ENCODE results near the gene EHMT2. TPM values are rescaled to one million over a fixed set of nuclear protein-coding genes. Genes with fewer than 3 reads are reported as not detected.

The EHMT2 gene
- polyA plus RNA-seq, 1 donor (not counting 4 experiments of a cell fraction or from before 2014, with no cell fraction given), result 17.7 TPM

DNA sequence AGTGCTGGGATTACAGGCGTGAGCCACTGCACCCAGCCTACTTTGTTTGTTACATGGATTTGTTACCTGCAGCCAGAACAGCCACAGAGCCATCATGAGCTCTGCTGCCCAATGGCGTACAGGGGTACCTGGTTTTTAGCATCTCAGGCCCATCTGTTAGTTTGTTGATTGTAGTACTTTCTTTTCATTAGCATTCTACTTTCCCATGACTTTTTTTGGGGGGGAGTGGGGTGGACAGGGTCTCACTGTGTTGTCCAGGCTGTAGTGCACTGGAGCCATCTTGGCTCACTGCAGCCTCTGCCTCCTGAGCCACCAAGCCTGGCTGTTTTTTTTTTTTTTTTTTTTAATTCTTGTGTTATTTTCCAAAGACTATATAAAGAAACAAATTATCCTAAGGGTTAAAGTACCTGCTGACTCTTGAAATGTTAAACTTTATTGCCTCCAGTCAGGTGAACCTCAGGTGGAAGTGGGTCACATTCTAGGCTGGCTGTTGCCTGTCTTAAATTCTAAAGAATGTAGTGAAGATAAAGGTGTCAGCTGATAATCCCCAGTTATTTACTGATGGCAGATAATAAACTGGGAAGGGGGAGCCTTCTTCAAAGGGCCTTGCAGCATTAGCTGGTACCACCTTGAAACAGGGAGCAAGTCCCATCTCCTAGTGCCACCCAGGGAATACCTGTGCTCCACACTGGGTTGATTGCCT lies 50.1 kb downstream of the EHMT2 start:
- FAIRE-seq, result no peak
- Histone ChIP-seq H3K27ac (ENCODE audit: control insufficient read depth, insufficient read depth, low read length) (no peak overlapping the region), H2AFZ (ENCODE audit: control insufficient read depth, low read length) (no peak overlapping the region), H3K9me1 (ENCODE audit: control insufficient read depth, extremely low read depth, insufficient read depth, low read length) (no peaks in the 10 kb centered on the region), H3K27me3 (ENCODE audit: control insufficient read depth, extremely low read depth, insufficient read depth, low read length) (no peaks in the 10 kb centered on the region), H3K79me2 (ENCODE audit: control insufficient read depth, insufficient read depth, low read length) (no peaks in the 10 kb centered on the region), H3K36me3 (ENCODE audit: control insufficient read depth in 2 of 2, extremely low read depth in 1 of 2, insufficient read depth in 2 of 2, low read length in 2 of 2) (no peaks in the 10 kb centered on the region), H3K4me1 (ENCODE audit: control insufficient read depth, extremely low read depth, insufficient read depth, low read length) (no peaks in the 10 kb centered on the region), H3K4me3 (ENCODE audit: control insufficient read depth in 2 of 3, extremely low read depth in 1 of 3, insufficient read depth in 2 of 3, low read depth in 1 of 3, low read length in 3 of 3) (no peak overlapping the region), H3K9ac (ENCODE audit: control insufficient read depth, extremely low read depth, insufficient read depth, low read length) (no peak overlapping the region), H3K9me3 (ENCODE audit: control insufficient read depth, low read depth, low read length) (no peaks in the 10 kb centered on the region), H4K20me1 (ENCODE audit: control insufficient read depth, extremely low read depth, insufficient read depth, low read length) (no peaks in the 10 kb centered on the region), H3K4me2 (ENCODE audit: control insufficient read depth, extremely low read depth, insufficient read depth, low read depth, low read length) (no peak overlapping the region)
- TF ChIP-seq, protein P1, sequence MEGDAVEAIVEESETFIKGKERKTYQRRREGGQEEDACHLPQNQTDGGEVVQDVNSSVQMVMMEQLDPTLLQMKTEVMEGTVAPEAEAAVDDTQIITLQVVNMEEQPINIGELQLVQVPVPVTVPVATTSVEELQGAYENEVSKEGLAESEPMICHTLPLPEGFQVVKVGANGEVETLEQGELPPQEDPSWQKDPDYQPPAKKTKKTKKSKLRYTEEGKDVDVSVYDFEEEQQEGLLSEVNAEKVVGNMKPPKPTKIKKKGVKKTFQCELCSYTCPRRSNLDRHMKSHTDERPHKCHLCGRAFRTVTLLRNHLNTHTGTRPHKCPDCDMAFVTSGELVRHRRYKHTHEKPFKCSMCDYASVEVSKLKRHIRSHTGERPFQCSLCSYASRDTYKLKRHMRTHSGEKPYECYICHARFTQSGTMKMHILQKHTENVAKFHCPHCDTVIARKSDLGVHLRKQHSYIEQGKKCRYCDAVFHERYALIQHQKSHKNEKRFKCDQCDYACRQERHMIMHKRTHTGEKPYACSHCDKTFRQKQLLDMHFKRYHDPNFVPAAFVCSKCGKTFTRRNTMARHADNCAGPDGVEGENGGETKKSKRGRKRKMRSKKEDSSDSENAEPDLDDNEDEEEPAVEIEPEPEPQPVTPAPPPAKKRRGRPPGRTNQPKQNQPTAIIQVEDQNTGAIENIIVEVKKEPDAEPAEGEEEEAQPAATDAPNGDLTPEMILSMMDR (optimal IDR thresholded peaks at IDR 0.05 in 1 of 3, IDR thresholded peaks at IDR 0.05 in 1 of 3, conservative IDR thresholded peaks at IDR 0.05 in 1 of 3; ENCODE audit: extremely low read depth in 1 of 3, insufficient read depth in 2 of 3, low read length in 3 of 3), result no peak
- TF ChIP-seq EZH2 (IDR thresholded peaks at IDR 0.05; ENCODE audit: low read length), result no peak
- dilution Hi-C loops (cut with MboI; ENCODE audit: extremely low pct_ligation_motif_present, low sequenced_read_pairs), result no loop called here
- DNase-seq (ENCODE audit: low read depth, low spot score), result no peak

DNA sequence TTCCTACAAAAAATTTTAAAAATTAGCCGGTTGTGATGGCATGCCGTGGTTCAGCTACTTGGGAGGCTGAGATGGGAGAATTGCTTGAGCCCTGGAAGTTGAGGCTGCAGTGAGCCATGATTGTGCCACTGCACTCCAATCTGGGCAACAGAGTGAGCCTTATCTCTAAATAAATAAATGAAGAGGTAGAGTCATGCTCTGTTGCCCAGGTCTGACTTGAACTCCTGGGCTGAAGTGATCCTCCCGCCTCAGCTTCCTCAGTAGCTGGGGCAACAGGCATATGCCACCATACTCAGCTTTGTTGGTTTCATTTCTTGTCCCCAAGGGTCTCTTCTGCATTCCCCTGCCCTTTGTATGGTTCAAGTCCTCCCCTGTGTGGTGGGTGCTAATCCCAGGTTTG lies 53.0 kb downstream of the EHMT2 start:
- TF ChIP-seq, protein P1 (optimal IDR thresholded peaks at IDR 0.05 in 1 of 3, IDR thresholded peaks at IDR 0.05 in 1 of 3, conservative IDR thresholded peaks at IDR 0.05 in 1 of 3; ENCODE audit: extremely low read depth in 1 of 3, insufficient read depth in 2 of 3, low read length in 3 of 3), result no peak
- TF ChIP-seq EZH2 (IDR thresholded peaks at IDR 0.05; ENCODE audit: low read length), result no peak
- dilution Hi-C loops (cut with MboI; ENCODE audit: extremely low pct_ligation_motif_present, low sequenced_read_pairs), result no loop called here
- no peak for FAIRE-seq

More for the DNA sequence above, 53.0 kb downstream of the EHMT2 start:
- Histone ChIP-seq H3K27ac (ENCODE audit: control insufficient read depth, insufficient read depth, low read length) (no peak overlapping the region), H3K4me2 (ENCODE audit: control insufficient read depth, extremely low read depth, insufficient read depth, low read depth, low read length) (no peak overlapping the region), H3K36me3 (ENCODE audit: control insufficient read depth in 2 of 2, extremely low read depth in 1 of 2, insufficient read depth in 2 of 2, low read length in 2 of 2) (peaks cover 4 to 5% of the 10 kb centered on the region in 2 experiments), H2AFZ (ENCODE audit: control insufficient read depth, low read length) (no peak overlapping the region), H3K9ac (ENCODE audit: control insufficient read depth, extremely low read depth, insufficient read depth, low read length) (no peak overlapping the region), H3K27me3 (ENCODE audit: control insufficient read depth, extremely low read depth, insufficient read depth, low read length) (no peaks in the 10 kb centered on the region), H3K9me3 (ENCODE audit: control insufficient read depth, low read depth, low read length) (no peaks in the 10 kb centered on the region), H3K9me1 (ENCODE audit: control insufficient read depth, extremely low read depth, insufficient read depth, low read length) (no peaks in the 10 kb centered on the region), H3K4me1 (ENCODE audit: control insufficient read depth, extremely low read depth, insufficient read depth, low read length) (no peaks in the 10 kb centered on the region), H3K79me2 (ENCODE audit: control insufficient read depth, insufficient read depth, low read length) (no peaks in the 10 kb centered on the region), H3K4me3 (ENCODE audit: control insufficient read depth in 2 of 3, extremely low read depth in 1 of 3, insufficient read depth in 2 of 3, low read depth in 1 of 3, low read length in 3 of 3) (no peak overlapping the region), H4K20me1 (ENCODE audit: control insufficient read depth, extremely low read depth, insufficient read depth, low read length) (peaks cover 5% of the 10 kb centered on the region)
- no peak for DNase-seq (ENCODE audit: low read depth, low spot score)
